Keratinocyte (primary cell): ENCODE data around the gene CAPZB. TPM values are rescaled to one million over a fixed set of nuclear protein-coding genes. Genes with fewer than 3 reads are reported as not detected.
"Not testable (repeated sequence)": the region's sequence is repeated elsewhere in the genome, so short reads cannot be mapped to it uniquely, and the experiment has no call there.

ENCODE experiments used
- DNase-seq: peaks from one replicate; pipeline ENCODE4 v3.0.0-alpha.2; 2011; ENCODE audit warnings: low read depth, missing footprints, low spot score
- FAIRE-seq: peaks from 2 replicates; lab custom pipeline; 2011; peaks lifted over from hg19 to GRCh38; lab: Jason Lieb, UNC
- H2AFZ ChIP-seq: 2 replicates; pipeline ENCODE4 v1.6.0; 2012; ENCODE audit warnings: low read length, control low read depth, inconsistent platforms; ENCODE audit not compliant: control insufficient read depth
- H3K27ac ChIP-seq: 2 replicates; pipeline ENCODE4 v1.5.1; 2011; ENCODE audit warnings: low read length; ENCODE audit not compliant: control insufficient read depth, insufficient read depth
- H3K27me3 ChIP-seq: 3 replicates; pipeline ENCODE4 v1.6.0; 2011; ENCODE audit warnings: low read length; ENCODE audit not compliant: control insufficient read depth, insufficient read depth; ENCODE audit errors: extremely low read depth
- H3K36me3 ChIP-seq, 2 experiments: 2 replicates in 1 of 2; 3 replicates in 1 of 2; pipeline ENCODE4 v1.5.1; 2011; ENCODE audit warnings: low read length in 2 of 2, mild to moderate bottlenecking in 1 of 2; ENCODE audit not compliant: control insufficient read depth in 2 of 2, insufficient read depth in 2 of 2; ENCODE audit errors: extremely low read depth in 1 of 2
- H3K4me1 ChIP-seq: 3 replicates; pipeline ENCODE4 v1.5.1; 2011; ENCODE audit warnings: low read length; ENCODE audit not compliant: control insufficient read depth, insufficient read depth; ENCODE audit errors: extremely low read depth
- H3K4me2 ChIP-seq: 3 replicates; pipeline ENCODE4 v1.6.0; 2011; ENCODE audit warnings: low read depth, low read length; ENCODE audit not compliant: control insufficient read depth, insufficient read depth; ENCODE audit errors: extremely low read depth
- H3K4me3 ChIP-seq, 3 experiments: fragments of 200-600 bp in 1 of 3; sonication (generic) in 1 of 3; 2 replicates in 2 of 3; 3 replicates in 1 of 3; pipeline ENCODE4 v1.5.1; 2011 to 2016; ENCODE audit warnings: low read length in 3 of 3, mild to moderate bottlenecking in 3 of 3, control low read depth in 2 of 3, inconsistent platforms in 1 of 3, low read depth in 1 of 3, mixed read lengths in 1 of 3, mixed run types in 1 of 3, moderate library complexity in 1 of 3; ENCODE audit not compliant: control insufficient read depth in 2 of 3, insufficient read depth in 2 of 3; ENCODE audit errors: extremely low read depth in 1 of 3
- H3K79me2 ChIP-seq: 2 replicates; pipeline ENCODE4 v1.6.0; 2012; ENCODE audit warnings: low read length; ENCODE audit not compliant: control insufficient read depth, insufficient read depth
- H3K9ac ChIP-seq: 3 replicates; pipeline ENCODE4 v1.6.0; 2011; ENCODE audit warnings: low read length; ENCODE audit not compliant: control insufficient read depth, insufficient read depth; ENCODE audit errors: extremely low read depth
- H3K9me1 ChIP-seq: 3 replicates; pipeline ENCODE4 v1.6.0; 2011; ENCODE audit warnings: low read length; ENCODE audit not compliant: control insufficient read depth, insufficient read depth; ENCODE audit errors: extremely low read depth
- H3K9me3 ChIP-seq: 2 replicates; pipeline ENCODE4 v1.5.1; 2012; ENCODE audit warnings: low read depth, low read length; ENCODE audit not compliant: control insufficient read depth
- H4K20me1 ChIP-seq: 3 replicates; pipeline ENCODE4 v1.6.0; 2011; ENCODE audit warnings: low read length; ENCODE audit not compliant: control insufficient read depth, insufficient read depth; ENCODE audit errors: extremely low read depth
- CTCF ChIP-seq, 3 experiments: IDR thresholded peaks in 1 of 3; conservative IDR thresholded peaks in 1 of 3; optimal IDR thresholded peaks in 1 of 3; 2 replicates in 2 of 3; 3 replicates in 1 of 3; pipeline versions ENCODE3 to v1.5.1; 2011; ENCODE audit warnings: low read length in 3 of 3, mild to moderate bottlenecking in 3 of 3, moderate library complexity in 2 of 3, control low read depth in 1 of 3, inconsistent platforms in 1 of 3; ENCODE audit not compliant: insufficient read depth in 2 of 3; ENCODE audit errors: extremely low read depth in 1 of 3
- EZH2 ChIP-seq: IDR thresholded peaks from one replicate; pipeline ENCODE4 v1.6.1; 2012; ENCODE audit warnings: inconsistent platforms, mild to moderate bottlenecking, low read length, moderate library complexity
- dilution Hi-C: fragments of 300-500 bp; cut with MboI; formaldehyde crosslinking; loops from one replicate; pipeline ENCODE4 v1.7.0; 2020; ENCODE audit warnings: low sequenced_read_pairs; ENCODE audit not compliant: extremely low pct_ligation_motif_present
- polyA plus RNA-seq, 5 experiments: library from polyadenylated mRNA; depleted of rRNA in 3 of 5; stranded (reverse) in 3 of 5; stranded (forward) in 1 of 5; unstranded in 1 of 5; fragments of >200 nt; gene quantifications; 1 replicate in 1 of 5; 2 replicates in 3 of 5; 3 replicates in 1 of 5; pipeline versions ENCODE4 v1.2.1 to v1.2.3, GENCODE V29; 2011 to 2012; ENCODE audit warnings: missing spikeins in 2 of 5, low read depth in 1 of 5, low replicate concordance in 1 of 5

CAPZB gene
- polyA plus RNA-seq, 1 donor (not counting 4 experiments of a cell fraction or from before 2014, with no cell fraction given), result 193 TPM

DNA sequence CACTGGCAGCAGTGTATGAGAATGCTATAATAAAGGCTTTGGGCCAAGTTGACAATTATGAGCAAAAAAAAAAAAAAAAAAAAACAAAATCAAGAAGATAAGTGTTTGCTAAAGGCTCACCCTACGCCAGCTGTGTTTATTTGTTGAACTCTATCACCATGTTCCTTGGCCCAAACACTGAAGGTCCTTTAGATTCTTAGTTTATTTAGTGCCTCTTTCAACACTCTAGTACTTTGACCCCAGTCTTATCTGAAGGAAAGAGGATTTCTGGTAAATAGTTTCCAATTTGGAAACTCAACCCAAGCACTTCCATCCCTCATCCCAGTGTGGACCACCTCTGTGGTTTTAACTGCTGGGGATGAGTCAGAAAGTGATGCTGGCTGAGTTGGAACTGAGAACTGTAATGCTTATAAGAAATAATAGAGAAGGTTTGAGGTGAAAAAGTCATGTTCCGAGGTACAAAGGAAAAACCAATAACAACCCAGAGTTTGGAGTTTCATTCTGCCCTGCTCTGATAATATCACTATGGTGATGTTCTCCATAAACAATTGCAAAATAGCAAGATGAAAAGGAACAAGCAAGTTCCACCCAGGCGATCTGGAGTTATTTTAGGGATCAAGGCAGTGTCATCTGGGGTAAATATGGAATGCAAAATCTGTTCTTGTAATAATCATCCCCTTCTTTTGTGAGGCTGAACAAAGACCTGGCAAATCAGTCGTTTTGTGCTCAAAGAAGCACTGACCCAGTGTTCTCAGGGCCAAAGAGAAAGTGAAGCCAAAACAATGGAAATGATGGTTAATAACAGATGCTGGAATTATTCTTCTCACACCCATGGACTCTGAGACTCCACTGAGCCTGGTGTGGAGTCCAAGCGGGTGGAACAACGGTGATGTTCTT lies 19.7 kb upstream of the CAPZB start:
- TF ChIP-seq CTCF (optimal IDR thresholded peaks at IDR 0.05 in 1 of 3, IDR thresholded peaks at IDR 0.05 in 1 of 3, conservative IDR thresholded peaks at IDR 0.05 in 1 of 3; ENCODE audit: extremely low read depth in 1 of 3, insufficient read depth in 2 of 3, low read length in 3 of 3) (no peak), EZH2 (no peak)
- dilution Hi-C loops, result no loop called here
- no peak overlapping the region for H3K27ac ChIP-seq

GRCh38 chr1:19502284-19502683 lies 16.9 kb upstream of the CAPZB start:
- H3K27ac ChIP-seq, dilution Hi-C loops: not testable (repeated sequence)

More for the DNA sequence above, 19.7 kb upstream of the CAPZB start:
- H3K4me2 ChIP-seq, result no peak overlapping the region
- H3K9me1 ChIP-seq, result no peaks in the 10 kb centered on the region
- no peaks in the 10 kb centered on the region for H3K9me3 ChIP-seq
- DNase-seq (no peak), FAIRE-seq (no peak)
- H3K4me1 ChIP-seq, result peaks cover 2% of the 10 kb centered on the region
- no peaks in the 10 kb centered on the region for H3K27me3 ChIP-seq
- no peaks in the 10 kb centered on the region for H3K36me3 ChIP-seq
- H3K4me3 ChIP-seq, result no peak overlapping the region
- no peaks in the 10 kb centered on the region for H4K20me1 ChIP-seq
- no peak overlapping the region for H3K9ac ChIP-seq
- H2AFZ ChIP-seq, result no peak overlapping the region
- H3K79me2 ChIP-seq, result no peaks in the 10 kb centered on the region

DNA sequence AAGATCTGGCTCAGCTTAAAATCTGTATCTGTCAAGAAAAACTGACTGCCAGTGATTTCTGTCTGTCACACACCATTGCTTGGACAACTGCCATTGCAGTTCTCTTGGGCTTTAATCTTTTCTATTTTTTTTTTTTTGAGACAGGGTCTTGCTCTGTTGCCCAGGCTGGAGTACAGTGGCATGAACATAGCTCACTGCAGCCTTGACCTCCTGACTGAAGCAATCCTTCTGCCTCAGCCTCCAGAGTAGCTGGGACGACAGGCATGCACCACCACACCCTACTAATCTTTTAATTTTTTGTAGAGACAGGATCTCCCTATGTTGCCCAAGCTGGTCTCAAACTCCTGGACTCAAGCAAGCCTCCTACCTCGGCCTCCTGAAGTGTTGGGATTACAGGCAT lies 14.5 kb upstream of the CAPZB start:
- H3K27ac ChIP-seq, H3K9me1 ChIP-seq, H3K4me3 ChIP-seq, H3K27me3 ChIP-seq, H2AFZ ChIP-seq, H3K79me2 ChIP-seq, H3K9me3 ChIP-seq, dilution Hi-C loops, H3K36me3 ChIP-seq, H3K4me2 ChIP-seq, H3K9ac ChIP-seq, FAIRE-seq, DNase-seq, H4K20me1 ChIP-seq, H3K4me1 ChIP-seq: not testable (repeated sequence)

More at GRCh38 chr1:19502284-19502683, 16.9 kb upstream of the CAPZB start:
- not testable (repeated sequence) for FAIRE-seq, H3K9ac ChIP-seq, H3K27me3 ChIP-seq, H3K4me1 ChIP-seq, H2AFZ ChIP-seq, H3K4me3 ChIP-seq, DNase-seq, H3K79me2 ChIP-seq, H3K9me3 ChIP-seq, H3K36me3 ChIP-seq, H4K20me1 ChIP-seq, H3K4me2 ChIP-seq, H3K9me1 ChIP-seq

DNA sequence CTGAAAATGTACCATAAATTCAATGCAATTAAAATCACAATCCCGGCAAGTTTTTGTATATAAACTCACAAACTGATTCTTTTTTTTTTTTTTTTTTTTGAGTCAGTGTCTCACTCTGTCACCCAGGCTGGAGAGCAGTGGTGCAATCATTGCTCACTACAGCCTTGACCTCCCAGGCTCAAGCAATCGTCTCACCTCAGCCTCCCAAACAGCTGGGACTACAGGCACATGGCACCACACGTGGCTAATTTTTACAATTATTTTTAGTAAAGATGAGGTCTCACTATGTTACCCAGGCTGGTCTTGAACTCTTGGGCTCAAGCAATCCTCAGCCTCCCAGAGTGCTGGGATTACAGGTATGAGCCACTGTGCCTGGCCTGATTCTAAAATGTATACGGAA lies 12.1 kb upstream of the CAPZB start:
- dilution Hi-C loops, H3K36me3 ChIP-seq, H3K79me2 ChIP-seq, H3K27ac ChIP-seq, H3K4me1 ChIP-seq, FAIRE-seq, H3K9me1 ChIP-seq, H3K4me3 ChIP-seq, H3K27me3 ChIP-seq, H4K20me1 ChIP-seq, DNase-seq, H3K9me3 ChIP-seq, H2AFZ ChIP-seq, H3K9ac ChIP-seq, H3K4me2 ChIP-seq: not testable (repeated sequence)
